HepG2 (cell line): ENCODE results near the gene GPT2. TPM values are rescaled to one million over a fixed set of nuclear protein-coding genes. Genes with fewer than 3 reads are reported as not detected.
A peak's percentile ranks its signal among the peaks of the same experiment; 100 is the strongest.

Experiments used
- ARNT2 ChIP-seq: sonication (generic); formaldehyde crosslinking; IDR thresholded peaks from 2 replicates; pipeline ENCODE4 v1.8.0; 2022; ENCODE audit warnings: mild to moderate bottlenecking, low read depth, missing genetic modification reagents, moderate library complexity
- EEA1 ChIP-seq: sonication (generic); formaldehyde crosslinking; IDR thresholded peaks from 2 replicates; pipeline ENCODE4 v1.5.1; 2020; ENCODE audit warnings: mild to moderate bottlenecking, missing genetic modification reagents, borderline replicate concordance
- HINFP ChIP-seq: sonication (generic); formaldehyde crosslinking; IDR thresholded peaks from 2 replicates; pipeline ENCODE4 v1.4.0; 2020; ENCODE audit warnings: low read depth, mild to moderate bottlenecking, missing genetic modification reagents
- LCORL ChIP-seq, 2 experiments: fragments of 450-650 bp in 1 of 2; sonication (generic) in 1 of 2; formaldehyde crosslinking in 1 of 2; IDR thresholded peaks; 2 replicates each; pipeline versions ENCODE4 v1.5.0 to v1.6.1; 2017 to 2020; ENCODE audit warnings: antibody characterized with exemption in 1 of 2, missing genetic modification reagents in 1 of 2
- MEF2D ChIP-seq: sonication (generic); formaldehyde crosslinking; IDR thresholded peaks from 2 replicates; pipeline ENCODE4 v1.5.1; 2020; ENCODE audit warnings: mild to moderate bottlenecking, missing genetic modification reagents
- NFKB2 ChIP-seq: sonication (generic); formaldehyde crosslinking; IDR thresholded peaks from 2 replicates; pipeline ENCODE4 v1.4.0; 2020; ENCODE audit warnings: missing genetic modification reagents, borderline replicate concordance
- NFYC ChIP-seq: IDR thresholded peaks from 2 replicates; pipeline ENCODE4 v1.6.1; 2016; ENCODE audit warnings: missing genetic modification reagents, missing compliant biosample characterization
- RXRB ChIP-seq: IDR thresholded peaks from 2 replicates; pipeline ENCODE4 v1.6.1; 2016; ENCODE audit warnings: borderline replicate concordance, missing genetic modification reagents, missing compliant biosample characterization
- SMC3 ChIP-seq: IDR thresholded peaks from 2 replicates; pipeline ENCODE4 v1.6.1; 2011; ENCODE audit warnings: low read length, improper control_type of control experiment
- ZBTB20 ChIP-seq: sonication (generic); formaldehyde crosslinking; IDR thresholded peaks from 2 replicates; pipeline ENCODE4 v1.8.1; 2023; ENCODE audit warnings: missing genetic modification reagents, low read depth, mild to moderate bottlenecking, borderline replicate concordance
- ZNF292 ChIP-seq: sonication (generic); formaldehyde crosslinking; IDR thresholded peaks from 2 replicates; pipeline ENCODE4 v1.8.1; 2022; ENCODE audit warnings: mild to moderate bottlenecking, low read depth, missing genetic modification reagents, borderline replicate concordance
- ZNF562 ChIP-seq: sonication (generic); formaldehyde crosslinking; IDR thresholded peaks from 2 replicates; pipeline ENCODE4 v1.8.0; 2022; ENCODE audit warnings: missing genetic modification reagents, borderline replicate concordance
- ZNF597 ChIP-seq: sonication (generic); formaldehyde crosslinking; IDR thresholded peaks from 2 replicates; pipeline ENCODE4 v1.5.0; 2020; ENCODE audit warnings: missing genetic modification reagents
- ZNF672 ChIP-seq: sonication (generic); formaldehyde crosslinking; IDR thresholded peaks from 2 replicates; pipeline ENCODE4 v1.8.1; 2022; ENCODE audit warnings: missing genetic modification reagents
- polyA plus RNA-seq, 8 experiments: library from polyadenylated mRNA; depleted of rRNA in 3 of 8; stranded (reverse) in 7 of 8; unstranded in 1 of 8; fragments of >200 nt; fragmentation: Illumina TruSeq in 4 of 8; extraction: Trizol in 4 of 8; gene quantifications; 2 replicates each; pipeline versions ENCODE4 v1.2.1 to v1.2.3, GENCODE V29; 2011 to 2016; ENCODE audit warnings: low read depth in 4 of 8, missing spikeins in 1 of 8, mixed read lengths in 1 of 8; ENCODE audit not compliant: insufficient read depth in 1 of 8
- total RNA-seq, 5 experiments: library from RNA; depleted of rRNA; stranded (reverse); fragments of >200 nt; fragmentation: Illumina TruSeq; extraction: Trizol; gene quantifications; 2 replicates each; pipeline ENCODE4 v1.2.3, GENCODE V29; 2016; ENCODE audit warnings: low read depth in 1 of 5
- TF ChIP-seq, protein P1 (sequence below): sonication (generic); formaldehyde crosslinking; IDR thresholded peaks from 2 replicates; pipeline ENCODE4 v1.4.0; 2020; ENCODE audit warnings: missing genetic modification reagents
- TF ChIP-seq, protein P2 (sequence below): sonication (generic); formaldehyde crosslinking; IDR thresholded peaks from 2 replicates; pipeline ENCODE4 v1.4.0; 2020; ENCODE audit warnings: mild to moderate bottlenecking, missing genetic modification reagents
- TF ChIP-seq, protein P3 (sequence below), 2 experiments: sonication (generic) in 1 of 2; formaldehyde crosslinking in 1 of 2; IDR thresholded peaks; 2 replicates each; pipeline versions ENCODE4 v1.5.1 to v1.6.1; 2011 to 2020; ENCODE audit warnings: borderline replicate concordance in 1 of 2, low read depth in 1 of 2, low read length in 1 of 2, mild to moderate bottlenecking in 1 of 2, missing genetic modification reagents in 1 of 2, moderate library complexity in 1 of 2

Gene GPT2
- total and polyA plus RNA-seq, 2 of the 13 experiments (the other 11 are each of a cell fraction or from before 2014, with no cell fraction given) = 138 to 267 TPM

DNA sequence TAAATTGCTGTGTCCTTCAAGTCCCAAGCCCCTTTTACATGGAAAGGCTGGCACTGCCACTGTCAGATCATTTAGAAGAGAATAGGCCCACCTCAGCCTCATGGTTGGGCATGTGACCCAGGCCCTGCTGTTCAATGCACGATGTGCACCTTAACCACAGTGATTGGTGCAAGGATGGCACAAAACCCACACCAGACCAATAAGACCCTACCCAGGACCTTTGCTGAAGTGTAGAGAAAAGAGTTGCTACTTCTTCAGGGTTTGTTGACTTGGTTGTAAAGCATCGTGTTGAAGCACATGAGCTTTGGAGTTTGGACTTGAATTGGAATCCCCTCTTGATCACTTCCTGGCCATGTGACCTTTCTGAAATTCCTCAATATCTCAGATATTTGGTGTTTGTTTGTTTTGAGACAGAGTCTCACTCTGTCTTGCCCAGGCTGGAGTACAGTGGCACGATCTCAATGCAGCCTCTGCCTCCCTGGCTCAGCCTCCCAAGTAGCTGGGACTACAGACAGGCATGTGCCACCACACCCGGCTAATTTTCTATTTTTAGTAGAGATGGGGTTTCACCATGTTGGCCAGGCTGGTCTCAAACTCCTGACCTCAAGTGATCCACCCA is 64.5 kb downstream of the GPT2 start (continued):
- TF ChIP-seq, protein P1, sequence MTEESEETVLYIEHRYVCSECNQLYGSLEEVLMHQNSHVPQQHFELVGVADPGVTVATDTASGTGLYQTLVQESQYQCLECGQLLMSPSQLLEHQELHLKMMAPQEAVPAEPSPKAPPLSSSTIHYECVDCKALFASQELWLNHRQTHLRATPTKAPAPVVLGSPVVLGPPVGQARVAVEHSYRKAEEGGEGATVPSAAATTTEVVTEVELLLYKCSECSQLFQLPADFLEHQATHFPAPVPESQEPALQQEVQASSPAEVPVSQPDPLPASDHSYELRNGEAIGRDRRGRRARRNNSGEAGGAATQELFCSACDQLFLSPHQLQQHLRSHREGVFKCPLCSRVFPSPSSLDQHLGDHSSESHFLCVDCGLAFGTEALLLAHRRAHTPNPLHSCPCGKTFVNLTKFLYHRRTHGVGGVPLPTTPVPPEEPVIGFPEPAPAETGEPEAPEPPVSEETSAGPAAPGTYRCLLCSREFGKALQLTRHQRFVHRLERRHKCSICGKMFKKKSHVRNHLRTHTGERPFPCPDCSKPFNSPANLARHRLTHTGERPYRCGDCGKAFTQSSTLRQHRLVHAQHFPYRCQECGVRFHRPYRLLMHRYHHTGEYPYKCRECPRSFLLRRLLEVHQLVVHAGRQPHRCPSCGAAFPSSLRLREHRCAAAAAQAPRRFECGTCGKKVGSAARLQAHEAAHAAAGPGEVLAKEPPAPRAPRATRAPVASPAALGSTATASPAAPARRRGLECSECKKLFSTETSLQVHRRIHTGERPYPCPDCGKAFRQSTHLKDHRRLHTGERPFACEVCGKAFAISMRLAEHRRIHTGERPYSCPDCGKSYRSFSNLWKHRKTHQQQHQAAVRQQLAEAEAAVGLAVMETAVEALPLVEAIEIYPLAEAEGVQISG (CRISPR knock-in tag) = peak; percentile 27
- TF ChIP-seq HINFP (no peak), LCORL (IDR thresholded peaks at IDR 0.05) (no peak; the same call in 1 of the 2 replicates), LCORL (CRISPR knock-in tag; IDR thresholded peaks at IDR 0.05) (no peak), ZNF597 (CRISPR knock-in tag) (no peak), MEF2D (peak; percentile 19; the same call in 1 of the 2 replicates), ZNF292 (CRISPR knock-in tag) (0 out of 2 replicates have a peak, but pooled peaks have one; percentile 19), ZNF672 (CRISPR knock-in tag) (no peak), NFKB2 (0 out of 2 replicates have a peak, but pooled peaks have one; percentile 39), SMC3 (no peak), EEA1 (CRISPR knock-in tag) (peak; percentile 32; the same call in 1 of the 2 replicates), ZNF562 (CRISPR knock-in tag) (no peak), RXRB (CRISPR knock-in tag) (peak; percentile 41), NFYC (CRISPR knock-in tag) (no peak), ARNT2 (CRISPR knock-in tag) (0 out of 2 replicates have a peak, but pooled peaks have one; percentile 16), ZBTB20 (CRISPR knock-in tag) (no peak; the same call in 1 of the 2 replicates)
- TF ChIP-seq, protein P2, sequence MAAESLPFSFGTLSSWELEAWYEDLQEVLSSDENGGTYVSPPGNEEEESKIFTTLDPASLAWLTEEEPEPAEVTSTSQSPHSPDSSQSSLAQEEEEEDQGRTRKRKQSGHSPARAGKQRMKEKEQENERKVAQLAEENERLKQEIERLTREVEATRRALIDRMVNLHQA (CRISPR knock-in tag) = no peak
- TF ChIP-seq, protein P3, sequence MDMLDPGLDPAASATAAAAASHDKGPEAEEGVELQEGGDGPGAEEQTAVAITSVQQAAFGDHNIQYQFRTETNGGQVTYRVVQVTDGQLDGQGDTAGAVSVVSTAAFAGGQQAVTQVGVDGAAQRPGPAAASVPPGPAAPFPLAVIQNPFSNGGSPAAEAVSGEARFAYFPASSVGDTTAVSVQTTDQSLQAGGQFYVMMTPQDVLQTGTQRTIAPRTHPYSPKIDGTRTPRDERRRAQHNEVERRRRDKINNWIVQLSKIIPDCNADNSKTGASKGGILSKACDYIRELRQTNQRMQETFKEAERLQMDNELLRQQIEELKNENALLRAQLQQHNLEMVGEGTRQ (IDR thresholded peaks at IDR 0.05; ENCODE audit: low read depth, low read length) = peak; percentile 73
- TF ChIP-seq, protein P3 (CRISPR knock-in tag; IDR thresholded peaks at IDR 0.05; ENCODE audit: borderline replicate concordance) = peak; percentile 64; the same call in 1 of the 2 replicates
